ENCODE measurements around the gene KIF26B.
"Not testable (repeated sequence)": the region's sequence is repeated elsewhere in the genome, so short reads cannot be mapped to it uniquely, and the experiment has no call there.

The KIF26B gene

GRCh38 chr1:245671966-245672767 lies 517.4 kb downstream of the KIF26B start:
- DNase-seq, result no peak

GRCh38 chr1:245672836-245673656 lies 518.3 kb downstream of the KIF26B start:
- DNase-seq, result not testable (repeated sequence)

DNA sequence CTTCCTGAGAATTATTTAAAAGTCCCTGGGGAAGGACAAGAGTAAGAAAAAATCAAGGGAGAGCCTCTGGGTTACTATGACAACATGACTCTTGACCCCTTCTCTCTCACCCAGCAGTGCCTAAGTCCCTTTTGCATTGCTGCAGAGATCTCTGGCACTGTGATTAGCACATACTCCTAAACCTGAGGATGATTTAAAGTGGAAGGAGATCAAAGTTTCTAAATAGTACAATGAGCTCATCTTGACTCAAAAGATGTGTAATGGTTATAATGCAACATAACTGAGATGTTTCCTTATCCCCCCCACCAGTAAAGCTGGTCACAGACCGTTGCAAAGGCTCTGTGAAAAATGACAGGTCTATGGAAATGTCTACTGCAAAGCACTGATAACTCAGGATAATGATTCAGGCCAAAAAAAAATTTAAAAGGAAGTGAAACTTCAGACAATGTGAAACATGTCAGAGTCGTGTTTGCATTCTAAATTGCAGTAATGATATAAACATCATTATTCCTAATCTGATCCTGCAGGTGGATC lies 519.2 kb downstream of the KIF26B start:
- no peak for DNase-seq

DNA sequence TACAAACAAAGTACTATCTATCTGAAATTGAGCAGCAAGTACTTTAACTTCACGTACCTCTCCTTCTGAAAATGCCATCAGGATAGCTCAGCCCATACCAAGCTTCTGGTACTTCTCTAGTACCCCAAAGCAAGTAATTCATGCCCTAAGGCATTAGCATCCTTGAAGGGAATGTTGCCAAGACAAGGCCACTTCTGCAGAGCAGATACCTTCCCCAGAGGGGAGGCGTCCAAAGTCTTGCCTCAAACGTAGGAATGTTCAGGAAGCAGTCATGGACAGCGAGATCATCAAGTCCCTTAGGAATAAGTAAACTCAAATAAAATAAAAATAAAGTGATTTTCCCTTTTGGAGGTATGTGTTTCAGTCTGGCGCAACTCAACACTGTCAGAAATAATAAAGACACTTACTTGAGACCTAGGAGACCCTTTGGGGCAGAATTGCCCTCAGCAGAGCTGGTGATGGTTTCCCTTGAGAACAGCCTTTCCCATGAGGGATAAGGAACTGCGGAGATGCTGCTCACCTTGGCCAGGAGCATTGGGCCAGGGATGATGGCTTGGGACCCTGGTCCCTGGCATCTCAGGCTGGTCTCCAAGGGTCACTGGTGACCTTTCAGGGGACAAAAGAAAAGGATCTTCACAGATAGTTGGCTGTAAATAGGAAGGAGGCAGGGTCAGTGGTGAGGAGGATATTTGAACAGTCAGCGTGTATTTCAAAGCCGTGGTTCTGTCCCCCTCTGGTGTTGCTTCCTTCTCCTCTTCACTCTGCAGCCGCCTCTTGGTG lies 522.9 kb downstream of the KIF26B start:
- DNase-seq, result no peak

GRCh38 chr1:245678860-245679411 lies 524.2 kb downstream of the KIF26B start:
- no peak for DNase-seq

DNA sequence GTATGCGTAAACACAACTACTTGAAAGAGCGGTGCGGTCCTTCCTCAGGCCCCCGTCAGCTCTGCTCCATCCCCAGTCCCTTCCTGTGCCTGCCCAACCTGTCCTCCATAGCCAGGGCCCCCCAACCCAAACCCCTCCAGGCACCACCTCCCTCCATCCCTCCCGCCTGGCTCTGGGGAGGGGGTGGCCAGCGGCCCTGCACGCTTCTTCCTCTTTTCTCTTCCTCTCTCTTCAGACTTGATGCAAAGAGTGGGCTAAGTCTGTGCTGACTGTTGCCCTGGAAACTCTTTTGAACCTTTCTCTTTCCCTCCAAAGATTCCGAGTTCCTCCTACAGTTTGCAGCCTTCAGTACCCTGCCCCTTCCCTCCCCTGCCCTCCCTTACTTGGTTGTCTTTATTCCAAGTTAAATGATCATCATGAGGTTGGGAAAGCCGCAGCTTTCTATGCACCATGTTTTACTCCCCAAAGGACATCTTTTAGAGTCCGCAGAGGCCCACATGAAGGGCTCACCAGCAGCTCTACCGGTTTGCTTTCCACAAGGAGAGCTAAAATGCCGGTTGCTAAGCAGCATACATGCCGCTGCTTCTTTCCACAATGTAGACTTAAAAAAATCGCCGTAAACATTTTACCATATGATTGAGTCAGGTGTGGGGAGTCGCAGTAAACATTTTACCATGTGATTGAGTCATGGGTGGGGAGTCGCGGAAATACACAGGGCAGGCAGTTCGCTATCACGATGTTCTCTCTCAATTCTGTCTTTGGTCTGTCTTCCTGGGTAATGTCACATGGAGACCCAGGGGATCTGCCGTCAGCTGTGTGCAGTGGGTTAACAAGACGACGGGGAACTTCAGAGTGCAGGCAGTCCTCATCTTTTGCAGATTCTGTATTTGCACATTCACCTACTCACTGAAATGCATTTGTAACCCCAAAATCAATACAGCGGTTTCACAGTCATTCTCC lies 525.3 kb downstream of the KIF26B start:
- no peak for DNase-seq

GRCh38 chr1:245682638-245683628 lies 528.1 kb downstream of the KIF26B start:
- DNase-seq, result no peak

DNA sequence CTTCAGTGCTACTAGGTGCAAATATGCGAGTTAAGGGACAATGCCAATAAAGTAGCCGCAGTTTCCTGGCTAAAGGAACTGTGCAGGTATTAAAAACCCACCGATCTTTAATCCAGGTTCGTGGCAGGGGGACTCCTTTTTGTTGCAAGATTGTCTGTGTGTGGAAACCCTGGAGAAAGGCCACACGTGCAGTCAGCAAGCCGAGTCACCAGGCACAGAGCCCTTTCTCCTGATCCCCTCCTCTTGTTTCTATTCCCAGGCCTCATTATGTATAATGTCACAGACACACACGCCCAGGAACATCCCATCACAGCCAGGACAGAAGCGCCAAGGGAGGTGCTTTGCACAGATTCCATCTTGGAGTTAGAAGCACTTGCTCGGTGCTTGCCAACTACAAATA lies 528.9 kb downstream of the KIF26B start:
- no peak for DNase-seq

DNA sequence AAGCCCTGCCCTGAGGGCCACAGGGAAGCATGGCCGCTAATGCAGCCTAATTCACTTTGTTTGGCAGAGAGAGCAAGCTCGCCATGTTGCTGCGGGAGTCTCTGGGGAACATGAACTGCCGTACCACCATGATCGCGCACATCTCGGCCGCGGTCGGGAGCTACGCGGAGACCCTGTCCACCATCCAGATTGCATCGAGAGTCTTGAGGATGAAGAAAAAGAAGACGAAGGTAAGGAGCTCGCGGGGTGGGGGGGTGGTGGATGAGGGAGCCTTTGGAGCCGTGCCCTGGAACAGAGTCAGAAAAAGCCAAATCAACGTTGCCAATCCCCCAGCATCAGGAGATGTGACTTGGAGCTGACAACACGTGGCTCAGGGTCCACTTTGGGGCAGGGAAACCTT lies 529.4 kb downstream of the KIF26B start:
- no peak for DNase-seq

DNA sequence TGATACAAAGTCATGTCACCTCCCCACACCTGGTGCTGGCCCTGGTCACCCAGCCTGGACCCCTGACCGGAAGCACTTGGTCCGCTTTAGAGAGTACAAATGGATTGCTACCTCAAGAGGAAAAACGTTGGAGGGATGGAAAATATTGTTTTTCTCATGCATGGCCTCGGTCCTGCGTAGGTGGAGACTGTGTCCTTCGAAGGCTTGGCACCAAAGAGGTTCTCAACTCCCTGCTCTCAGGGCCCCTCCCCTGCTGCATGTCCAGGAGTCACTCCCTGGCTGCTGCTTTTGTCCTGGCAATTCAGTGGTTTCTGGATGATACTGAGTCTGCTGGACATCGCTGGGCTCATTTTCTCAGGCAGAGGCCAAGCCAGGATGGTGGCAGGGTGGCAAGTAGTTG lies 529.8 kb downstream of the KIF26B start:
- no peak for DNase-seq

- DNase-seq, result no peak
These were observed 530.5 kb downstream of the KIF26B start for GRCh38 chr1:245685111-245685810.

DNA sequence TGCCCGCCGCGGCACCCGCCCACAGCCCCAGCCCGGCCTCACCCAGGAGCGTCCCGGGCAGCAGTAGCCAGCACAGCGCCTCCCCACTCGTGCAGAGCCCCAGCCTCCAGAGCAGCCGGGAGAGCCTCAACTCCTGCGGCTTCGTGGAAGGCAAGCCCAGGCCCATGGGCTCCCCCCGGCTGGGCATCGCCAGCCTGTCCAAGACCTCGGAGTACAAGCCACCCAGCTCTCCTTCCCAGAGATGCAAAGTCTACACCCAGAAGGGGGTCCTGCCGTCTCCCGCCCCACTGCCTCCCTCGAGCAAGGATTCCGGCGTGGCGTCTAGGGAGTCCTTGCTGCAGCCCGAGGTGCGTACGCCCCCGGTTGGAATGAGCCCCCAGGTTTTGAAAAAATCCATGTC lies 531.2 kb downstream of the KIF26B start:
- DNase-seq, result no peak

GRCh38 chr1:245686446-245687030 lies 531.8 kb downstream of the KIF26B start:
- DNase-seq, result no peak

DNA sequence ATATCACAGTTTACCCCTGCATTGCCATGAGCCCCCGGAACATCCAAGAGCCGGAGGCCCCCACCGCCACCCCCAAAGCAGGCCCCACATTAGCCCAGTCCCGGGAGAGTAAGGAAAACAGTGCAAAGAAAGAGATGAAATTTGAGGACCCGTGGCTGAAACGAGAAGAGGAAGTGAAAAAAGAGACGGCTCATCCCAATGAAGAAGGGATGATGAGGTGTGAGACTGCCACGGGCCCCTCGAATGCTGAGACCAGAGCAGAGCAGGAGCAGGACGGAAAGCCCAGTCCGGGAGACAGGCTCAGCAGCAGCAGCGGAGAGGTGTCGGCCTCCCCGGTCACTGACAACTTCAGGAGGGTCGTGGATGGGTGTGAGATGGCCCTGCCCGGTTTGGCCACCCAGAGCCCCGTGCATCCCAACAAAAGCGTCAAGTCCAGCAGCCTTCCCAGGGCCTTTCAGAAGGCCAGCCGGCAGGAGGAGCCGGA lies 532.4 kb downstream of the KIF26B start:
- no peak for DNase-seq

- DNase-seq, result no peak
These were observed 533.1 kb downstream of the KIF26B start for GRCh38 chr1:245687636-245688535.

DNA sequence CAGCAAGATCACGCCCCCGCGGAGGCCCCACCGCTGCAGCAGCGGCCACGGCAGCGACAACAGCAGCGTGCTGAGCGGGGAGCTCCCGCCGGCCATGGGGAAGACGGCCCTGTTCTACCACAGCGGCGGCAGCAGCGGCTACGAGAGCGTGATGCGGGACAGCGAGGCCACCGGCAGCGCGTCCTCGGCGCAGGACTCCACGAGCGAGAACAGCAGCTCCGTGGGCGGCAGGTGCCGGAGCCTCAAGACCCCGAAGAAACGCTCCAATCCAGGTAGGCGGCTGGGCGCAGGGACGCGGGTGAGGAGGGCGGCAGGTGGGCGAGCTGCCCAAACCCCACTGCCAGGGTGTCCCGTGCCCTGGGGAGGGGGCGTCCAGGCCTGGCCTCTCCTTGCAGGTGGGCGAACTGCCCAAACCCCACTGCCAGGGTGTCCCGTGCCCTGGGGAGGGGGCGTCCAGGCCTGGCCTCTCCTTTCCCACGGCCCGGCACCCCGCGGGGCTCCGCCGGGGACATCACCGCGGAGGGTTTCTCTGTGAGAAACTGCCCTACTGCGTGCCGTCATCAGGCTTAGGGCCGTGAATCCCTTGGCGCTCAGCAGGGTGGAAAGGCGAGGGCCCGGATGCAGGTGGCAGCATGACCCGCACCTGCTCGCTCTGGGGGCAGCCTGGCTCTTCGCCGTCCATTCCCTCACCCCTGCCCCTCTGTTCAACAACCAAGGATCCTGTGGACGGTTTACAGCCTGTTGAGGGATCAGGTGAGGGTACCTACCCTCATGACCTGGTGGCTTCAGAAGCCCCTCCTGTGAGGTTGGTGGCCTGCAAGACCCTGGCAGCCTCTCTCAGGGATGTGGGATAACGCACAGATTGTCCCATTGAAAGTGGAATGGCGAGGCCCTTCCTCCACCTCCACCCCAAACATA lies 534.0 kb downstream of the KIF26B start:
- no peak for DNase-seq

GRCh38 chr1:245690156-245690690 lies 535.4 kb downstream of the KIF26B start:
- DNase-seq, result no peak

Measured in NCI-H2081 treated with DMSO at 0.1 percent for 48 hours (cell line).